GM13977 (cell line): ENCODE measurements around the gene IP6K1.

Experiments
- DNase-seq: peaks from one replicate; pipeline ENCODE4 v3.0.0; 2012; ENCODE audit warnings: low spot score
- CTCF ChIP-seq: IDR thresholded peaks from 2 replicates; pipeline ENCODE4 v1.5.1; 2012; ENCODE audit warnings: mild to moderate bottlenecking, control low read depth; ENCODE audit not compliant: insufficient read depth; ENCODE audit errors: extremely low read depth, missing control alignments
- in situ Hi-C: fragments of 300-500 bp; cut with MboI; formaldehyde crosslinking; loops from one replicate; pipeline ENCODE4 v1.12.0; 2022; ENCODE audit warnings: low sequenced_read_pairs, low pct_unique_long_range_greater_than_20kb, mixed read lengths, inconsistent platforms; ENCODE audit not compliant: unreplicated experiment

IP6K1 gene

GRCh38 chr3:49747792-49748480 is 38.4 kb downstream of the IP6K1 start:
- no peak for TF ChIP-seq CTCF
- in situ Hi-C loops, result no loop called here
- no peak for DNase-seq

GRCh38 chr3:49745986-49746385 is 40.4 kb downstream of the IP6K1 start:
- DNase-seq, result no peak
- in situ Hi-C loops, result no loop called here
- no peak for TF ChIP-seq CTCF

GRCh38 chr3:49740427-49740826 is 45.9 kb downstream of the IP6K1 start:
- no peak for TF ChIP-seq CTCF
- DNase-seq, result no peak
- in situ Hi-C loops, result no loop called here

DNA sequence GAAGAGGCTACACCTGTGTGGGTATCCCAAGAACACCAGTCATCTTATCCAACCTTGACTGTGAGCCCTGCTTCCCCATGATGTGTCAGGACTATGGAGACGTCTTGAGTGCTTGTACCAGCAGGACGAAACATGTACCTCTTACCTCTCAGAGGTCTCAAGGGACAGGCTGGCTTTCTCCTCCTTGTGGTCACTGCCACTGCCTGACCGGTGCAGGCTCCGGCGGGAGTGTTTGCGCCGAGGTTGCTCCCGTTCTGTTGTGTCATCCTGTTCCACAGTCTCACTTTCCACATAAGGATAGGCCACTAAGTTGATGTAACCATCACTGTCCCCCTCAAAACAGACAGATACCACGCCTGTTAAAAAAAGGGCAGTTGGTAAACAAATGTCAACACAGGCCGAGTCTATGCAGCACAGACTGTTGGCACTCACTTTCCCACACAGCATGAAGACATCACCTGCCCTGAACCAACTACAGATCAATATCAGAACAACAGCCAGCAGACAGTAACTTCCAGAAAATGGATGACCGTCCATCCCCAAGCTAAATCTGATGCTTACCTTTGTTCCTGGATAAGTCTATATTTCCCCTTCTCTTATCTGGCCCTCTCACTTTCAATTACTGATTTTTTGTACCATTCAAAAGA is 48.2 kb downstream of the IP6K1 start:
- in situ Hi-C loops, result no loop called here

DNA sequence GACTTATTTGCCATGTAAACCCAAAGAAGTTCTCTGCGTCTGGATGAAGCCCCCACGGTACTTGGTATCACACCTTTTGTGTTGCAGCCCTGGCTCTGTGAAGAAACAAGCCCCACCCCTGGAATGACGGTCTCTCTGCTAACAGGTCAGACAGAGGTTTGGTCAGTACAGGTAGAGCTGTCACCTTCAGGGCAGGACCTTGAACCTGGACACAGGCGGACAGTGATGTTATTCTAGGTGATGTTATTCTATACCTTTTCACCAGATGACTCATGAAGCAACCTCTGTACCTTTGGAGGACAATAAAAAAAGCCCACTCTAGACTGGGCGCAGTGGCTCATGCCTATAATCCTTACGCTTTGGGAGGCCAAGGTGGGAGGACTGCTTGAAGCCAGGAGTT is 51.6 kb downstream of the IP6K1 start:
- in situ Hi-C loops, result no loop called here
- no peak for DNase-seq
- TF ChIP-seq CTCF, result no peak

More for the DNA sequence above, 48.2 kb downstream of the IP6K1 start:
- no peak for TF ChIP-seq CTCF
- no peak for DNase-seq

DNA sequence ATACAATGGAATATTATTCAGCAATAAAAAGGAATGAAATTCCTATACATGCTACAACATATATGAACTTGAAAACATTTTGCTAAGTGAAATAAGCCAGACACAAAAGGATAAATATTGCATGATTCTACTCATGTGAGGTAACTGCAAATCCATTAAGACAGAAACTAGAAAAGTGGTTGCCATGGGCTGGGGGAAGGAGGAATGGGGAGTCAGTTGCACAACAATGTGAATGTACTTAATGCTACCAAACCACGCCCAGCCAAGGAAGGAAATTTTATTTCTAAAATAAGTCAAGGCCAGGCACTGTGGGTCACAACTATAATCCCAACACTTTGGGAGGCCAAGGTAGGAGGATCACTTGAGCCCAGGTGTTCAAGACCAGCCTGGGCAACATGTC is 52.8 kb downstream of the IP6K1 start:
- no peak for TF ChIP-seq CTCF
- in situ Hi-C loops, result no loop called here
- no peak for DNase-seq
